ENCODE results near the gene NR5A2.
A peak's percentile ranks its signal among the peaks of the same experiment; 100 is the strongest.

Gene NR5A2

DNA sequence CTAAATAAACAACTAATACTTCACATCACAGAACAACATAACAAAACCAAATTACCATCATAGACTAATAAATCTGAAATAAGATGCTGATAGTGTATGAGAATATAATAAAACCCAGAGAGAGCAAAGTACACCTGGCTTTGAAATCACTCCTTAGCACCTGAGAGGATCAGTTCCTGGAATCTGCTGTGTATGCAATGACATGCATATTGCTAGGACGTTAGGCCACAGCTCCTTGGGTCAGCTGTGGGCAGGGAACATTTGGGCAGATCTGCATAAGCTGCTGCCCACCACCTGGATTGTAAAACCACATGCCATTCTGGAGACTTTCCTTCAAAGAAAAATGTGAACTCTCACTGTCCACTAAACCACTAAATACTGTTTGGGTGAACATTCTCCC, 81.1 kb downstream of the NR5A2 start:
- Histone ChIP-seq H3K27ac (ENCODE audit: extremely low read depth, low read depth, low read length) (no peak overlapping the region), H3K4me3 (ENCODE audit: low read depth, low read length) (no peak overlapping the region), H3K4me1 (ENCODE audit: control insufficient read depth, insufficient read depth, low read length) (no peaks in the 10 kb centered on the region), H3K9me3 (ENCODE audit: control insufficient read depth, insufficient read depth, low read depth, low read length) (no peaks in the 10 kb centered on the region), H3K36me3 (ENCODE audit: control insufficient read depth in 2 of 2, insufficient read depth in 1 of 2, low read length in 2 of 2) (no peaks in the 10 kb centered on the region)
- ChIA-PET CTCF (interaction anchor here (0.6 to 0.8 kb wide), 2 partner anchors 171 to 268 kb away, joined by 3 to 4 read pairs; no protein-coding TSS in a partner anchor), POLR2A (no interaction called here)
- TF ChIP-seq, protein P1, sequence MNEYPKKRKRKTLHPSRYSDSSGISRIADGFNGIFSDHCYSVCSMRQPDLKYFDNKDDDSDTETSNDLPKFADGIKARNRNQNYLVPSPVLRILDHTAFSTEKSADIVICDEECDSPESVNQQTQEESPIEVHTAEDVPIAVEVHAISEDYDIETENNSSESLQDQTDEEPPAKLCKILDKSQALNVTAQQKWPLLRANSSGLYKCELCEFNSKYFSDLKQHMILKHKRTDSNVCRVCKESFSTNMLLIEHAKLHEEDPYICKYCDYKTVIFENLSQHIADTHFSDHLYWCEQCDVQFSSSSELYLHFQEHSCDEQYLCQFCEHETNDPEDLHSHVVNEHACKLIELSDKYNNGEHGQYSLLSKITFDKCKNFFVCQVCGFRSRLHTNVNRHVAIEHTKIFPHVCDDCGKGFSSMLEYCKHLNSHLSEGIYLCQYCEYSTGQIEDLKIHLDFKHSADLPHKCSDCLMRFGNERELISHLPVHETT (tag by site-specific recombination; IDR thresholded peaks at IDR 0.05): no peak
- TF ChIP-seq ZNF558 (tag by site-specific recombination; IDR thresholded peaks at IDR 0.05): no peak
- TF ChIP-seq KLF10 (tag by site-specific recombination; IDR thresholded peaks at IDR 0.05): no peak
- TF ChIP-seq, protein P2, sequence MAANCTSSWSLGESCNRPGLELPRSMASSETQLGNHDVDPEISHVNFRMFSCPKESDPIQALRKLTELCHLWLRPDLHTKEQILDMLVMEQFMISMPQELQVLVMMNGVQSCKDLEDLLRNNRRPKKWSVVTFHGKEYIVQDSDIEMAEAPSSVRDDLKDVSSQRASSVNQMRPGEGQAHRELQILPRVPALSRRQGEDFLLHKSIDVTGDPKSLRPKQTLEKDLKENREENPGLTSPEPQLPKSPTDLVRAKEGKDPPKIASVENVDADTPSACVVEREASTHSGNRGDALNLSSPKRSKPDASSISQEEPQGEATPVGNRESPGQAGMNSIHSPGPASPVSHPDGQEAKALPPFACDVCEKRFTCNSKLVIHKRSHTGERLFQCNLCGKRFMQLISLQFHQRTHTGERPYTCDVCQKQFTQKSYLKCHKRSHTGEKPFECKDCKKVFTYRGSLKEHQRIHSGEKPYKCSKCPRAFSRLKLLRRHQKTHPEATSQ (tag by site-specific recombination; IDR thresholded peaks at IDR 0.05): no peak
- no peak for TF ChIP-seq MZF1 (tag by site-specific recombination; IDR thresholded peaks at IDR 0.05; ENCODE audit: borderline replicate concordance)
- TF ChIP-seq, protein P3, sequence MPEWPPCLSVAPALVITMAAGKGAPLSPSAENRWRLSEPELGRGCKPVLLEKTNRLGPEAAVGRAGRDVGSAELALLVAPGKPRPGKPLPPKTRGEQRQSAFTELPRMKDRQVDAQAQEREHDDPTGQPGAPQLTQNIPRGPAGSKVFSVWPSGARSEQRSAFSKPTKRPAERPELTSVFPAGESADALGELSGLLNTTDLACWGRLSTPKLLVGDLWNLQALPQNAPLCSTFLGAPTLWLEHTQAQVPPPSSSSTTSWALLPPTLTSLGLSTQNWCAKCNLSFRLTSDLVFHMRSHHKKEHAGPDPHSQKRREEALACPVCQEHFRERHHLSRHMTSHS (tag by site-specific recombination; IDR thresholded peaks at IDR 0.05): no peak
- no peak for TF ChIP-seq ZNF843 (tag by site-specific recombination; IDR thresholded peaks at IDR 0.05)
- no peak for TF ChIP-seq ZNF76 (tag by site-specific recombination; IDR thresholded peaks at IDR 0.05; ENCODE audit: borderline replicate concordance, low read depth)
- no peak for TF ChIP-seq ZNF677 (tag by site-specific recombination; IDR thresholded peaks at IDR 0.05)
- no peak for TF ChIP-seq ZNF621 (tag by site-specific recombination; IDR thresholded peaks at IDR 0.05)
- TF ChIP-seq ZNF248 (tag by site-specific recombination; IDR thresholded peaks at IDR 0.05): no peak
- TF ChIP-seq, protein P4, sequence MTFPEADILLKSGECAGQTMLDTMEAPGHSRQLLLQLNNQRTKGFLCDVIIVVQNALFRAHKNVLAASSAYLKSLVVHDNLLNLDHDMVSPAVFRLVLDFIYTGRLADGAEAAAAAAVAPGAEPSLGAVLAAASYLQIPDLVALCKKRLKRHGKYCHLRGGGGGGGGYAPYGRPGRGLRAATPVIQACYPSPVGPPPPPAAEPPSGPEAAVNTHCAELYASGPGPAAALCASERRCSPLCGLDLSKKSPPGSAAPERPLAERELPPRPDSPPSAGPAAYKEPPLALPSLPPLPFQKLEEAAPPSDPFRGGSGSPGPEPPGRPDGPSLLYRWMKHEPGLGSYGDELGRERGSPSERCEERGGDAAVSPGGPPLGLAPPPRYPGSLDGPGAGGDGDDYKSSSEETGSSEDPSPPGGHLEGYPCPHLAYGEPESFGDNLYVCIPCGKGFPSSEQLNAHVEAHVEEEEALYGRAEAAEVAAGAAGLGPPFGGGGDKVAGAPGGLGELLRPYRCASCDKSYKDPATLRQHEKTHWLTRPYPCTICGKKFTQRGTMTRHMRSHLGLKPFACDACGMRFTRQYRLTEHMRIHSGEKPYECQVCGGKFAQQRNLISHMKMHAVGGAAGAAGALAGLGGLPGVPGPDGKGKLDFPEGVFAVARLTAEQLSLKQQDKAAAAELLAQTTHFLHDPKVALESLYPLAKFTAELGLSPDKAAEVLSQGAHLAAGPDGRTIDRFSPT (tag by site-specific recombination; IDR thresholded peaks at IDR 0.05): no peak
- TF ChIP-seq SALL2 (tag by site-specific recombination; IDR thresholded peaks at IDR 0.05; ENCODE audit: borderline replicate concordance): no peak

DNA sequence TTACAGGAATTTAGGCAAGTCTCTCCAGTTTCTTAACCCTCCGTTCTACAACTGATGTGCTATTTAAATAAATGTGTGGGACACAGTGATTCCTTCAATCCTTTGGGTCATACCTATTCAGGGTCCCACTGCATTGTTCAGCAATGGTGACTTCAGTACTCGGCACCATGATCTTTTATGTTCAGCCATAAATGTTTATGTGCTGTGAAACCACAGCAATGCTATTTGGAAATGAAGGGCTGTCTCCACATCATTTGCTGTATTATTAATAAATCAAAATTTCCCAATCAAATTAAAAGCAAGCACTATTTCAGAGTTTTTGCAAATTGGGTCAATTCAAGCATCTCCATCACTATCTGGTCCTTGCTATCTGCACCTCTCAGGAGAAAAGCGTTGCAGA, 84.8 kb downstream of the NR5A2 start:
- H3K9me3 ChIP-seq (ENCODE audit: control insufficient read depth, insufficient read depth, low read depth, low read length): no peaks in the 10 kb centered on the region
- H3K27ac ChIP-seq (ENCODE audit: extremely low read depth, low read depth, low read length): no peak overlapping the region
- H3K36me3 ChIP-seq (ENCODE audit: control insufficient read depth in 2 of 2, insufficient read depth in 1 of 2, low read length in 2 of 2): no peaks in the 10 kb centered on the region
- TF ChIP-seq ZBTB20 (tag by site-specific recombination; IDR thresholded peaks at IDR 0.05) (0 out of 2 replicates have a peak, but pooled peaks have one; percentile 45), SCRT1 (tag by site-specific recombination; IDR thresholded peaks at IDR 0.05; ENCODE audit: borderline replicate concordance) (no peak)
- POLR2A ChIA-PET: no interaction called here
- no peaks in the 10 kb centered on the region for H3K4me1 ChIP-seq (ENCODE audit: control insufficient read depth, insufficient read depth, low read length)
- no peak overlapping the region for H3K4me3 ChIP-seq (ENCODE audit: low read depth, low read length)
- CTCF ChIA-PET: interaction anchor here (0.6 kb wide), 1 partner anchor 285 kb away, joined by 3 read pairs; no protein-coding TSS in a partner anchor

DNA sequence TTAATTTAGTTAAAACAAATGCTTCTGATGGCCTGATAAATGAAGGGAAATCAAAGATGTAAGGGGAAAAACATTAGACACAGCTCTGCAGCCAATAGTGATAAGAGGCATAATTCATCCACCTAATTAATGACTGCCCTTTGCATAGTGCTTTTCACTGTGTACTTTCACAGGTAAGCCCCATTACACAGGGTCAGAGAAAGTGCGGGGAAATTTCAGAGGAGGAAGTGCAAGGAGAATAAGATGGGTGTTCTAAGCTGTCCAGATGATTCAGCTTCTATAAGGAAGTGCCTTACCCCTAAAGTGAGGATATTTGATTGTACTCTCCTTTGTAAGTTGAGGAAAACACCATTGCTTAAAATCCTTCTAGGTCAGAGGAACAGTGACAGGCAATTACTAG, 88.0 kb downstream of the NR5A2 start:
- POLR2A ChIA-PET: interaction anchor here (0.5 kb wide), 1 partner anchor 11 kb away, joined by 3 read pairs; no protein-coding TSS in a partner anchor
- TF ChIP-seq WT1 (tag by site-specific recombination; IDR thresholded peaks at IDR 0.05) (no peak), ZNF335 (tag by site-specific recombination; conservative IDR thresholded peaks at IDR 0.05) (no peak), PRDM1 (tag by site-specific recombination; IDR thresholded peaks at IDR 0.05) (peak; percentile 56; the same call in 1 of the 2 replicates)
- TF ChIP-seq, protein P5, sequence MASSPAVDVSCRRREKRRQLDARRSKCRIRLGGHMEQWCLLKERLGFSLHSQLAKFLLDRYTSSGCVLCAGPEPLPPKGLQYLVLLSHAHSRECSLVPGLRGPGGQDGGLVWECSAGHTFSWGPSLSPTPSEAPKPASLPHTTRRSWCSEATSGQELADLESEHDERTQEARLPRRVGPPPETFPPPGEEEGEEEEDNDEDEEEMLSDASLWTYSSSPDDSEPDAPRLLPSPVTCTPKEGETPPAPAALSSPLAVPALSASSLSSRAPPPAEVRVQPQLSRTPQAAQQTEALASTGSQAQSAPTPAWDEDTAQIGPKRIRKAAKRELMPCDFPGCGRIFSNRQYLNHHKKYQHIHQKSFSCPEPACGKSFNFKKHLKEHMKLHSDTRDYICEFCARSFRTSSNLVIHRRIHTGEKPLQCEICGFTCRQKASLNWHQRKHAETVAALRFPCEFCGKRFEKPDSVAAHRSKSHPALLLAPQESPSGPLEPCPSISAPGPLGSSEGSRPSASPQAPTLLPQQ (tag by site-specific recombination; IDR thresholded peaks at IDR 0.05): no peak

More for the DNA sequence above, 88.0 kb downstream of the NR5A2 start:
- no peaks in the 10 kb centered on the region for H3K4me1 ChIP-seq (ENCODE audit: control insufficient read depth, insufficient read depth, low read length)
- H3K9me3 ChIP-seq (ENCODE audit: control insufficient read depth, insufficient read depth, low read depth, low read length): no peaks in the 10 kb centered on the region
- H3K4me3 ChIP-seq (ENCODE audit: low read depth, low read length): no peak overlapping the region
- H3K27ac ChIP-seq (ENCODE audit: extremely low read depth, low read depth, low read length): no peak overlapping the region
- CTCF ChIA-PET: interaction anchor here (1.5 kb wide), 1 partner anchor 24 kb away, joined by 3 read pairs; no protein-coding TSS in a partner anchor
- no peaks in the 10 kb centered on the region for H3K36me3 ChIP-seq (ENCODE audit: control insufficient read depth in 2 of 2, insufficient read depth in 1 of 2, low read length in 2 of 2)

Data from HEK293 (cell line).